Vein endothelial cell (primary cell): ENCODE measurements around the gene ATN1. TPM values are rescaled to one million over a fixed set of nuclear protein-coding genes. Genes with fewer than 3 reads are reported as not detected.

ENCODE experiments used
- small RNA-seq: library from RNA; depleted of rRNA; stranded (forward); fragments of <200 nt; gene quantifications from one replicate; pipeline ENCODE3, GENCODE V24; 2012
- total RNA-seq: library from RNA; depleted of rRNA; stranded (reverse); fragments of >200 nt; gene quantifications from 2 replicates; pipeline ENCODE4 v1.2.3, GENCODE V29; 2012

The ATN1 gene, protein sequence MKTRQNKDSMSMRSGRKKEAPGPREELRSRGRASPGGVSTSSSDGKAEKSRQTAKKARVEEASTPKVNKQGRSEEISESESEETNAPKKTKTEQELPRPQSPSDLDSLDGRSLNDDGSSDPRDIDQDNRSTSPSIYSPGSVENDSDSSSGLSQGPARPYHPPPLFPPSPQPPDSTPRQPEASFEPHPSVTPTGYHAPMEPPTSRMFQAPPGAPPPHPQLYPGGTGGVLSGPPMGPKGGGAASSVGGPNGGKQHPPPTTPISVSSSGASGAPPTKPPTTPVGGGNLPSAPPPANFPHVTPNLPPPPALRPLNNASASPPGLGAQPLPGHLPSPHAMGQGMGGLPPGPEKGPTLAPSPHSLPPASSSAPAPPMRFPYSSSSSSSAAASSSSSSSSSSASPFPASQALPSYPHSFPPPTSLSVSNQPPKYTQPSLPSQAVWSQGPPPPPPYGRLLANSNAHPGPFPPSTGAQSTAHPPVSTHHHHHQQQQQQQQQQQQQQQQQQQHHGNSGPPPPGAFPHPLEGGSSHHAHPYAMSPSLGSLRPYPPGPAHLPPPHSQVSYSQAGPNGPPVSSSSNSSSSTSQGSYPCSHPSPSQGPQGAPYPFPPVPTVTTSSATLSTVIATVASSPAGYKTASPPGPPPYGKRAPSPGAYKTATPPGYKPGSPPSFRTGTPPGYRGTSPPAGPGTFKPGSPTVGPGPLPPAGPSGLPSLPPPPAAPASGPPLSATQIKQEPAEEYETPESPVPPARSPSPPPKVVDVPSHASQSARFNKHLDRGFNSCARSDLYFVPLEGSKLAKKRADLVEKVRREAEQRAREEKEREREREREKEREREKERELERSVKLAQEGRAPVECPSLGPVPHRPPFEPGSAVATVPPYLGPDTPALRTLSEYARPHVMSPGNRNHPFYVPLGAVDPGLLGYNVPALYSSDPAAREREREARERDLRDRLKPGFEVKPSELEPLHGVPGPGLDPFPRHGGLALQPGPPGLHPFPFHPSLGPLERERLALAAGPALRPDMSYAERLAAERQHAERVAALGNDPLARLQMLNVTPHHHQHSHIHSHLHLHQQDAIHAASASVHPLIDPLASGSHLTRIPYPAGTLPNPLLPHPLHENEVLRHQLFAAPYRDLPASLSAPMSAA (N-terminal part only)
- total RNA-seq, result 14.9 and 17.3 TPM in 2 replicates

DNA sequence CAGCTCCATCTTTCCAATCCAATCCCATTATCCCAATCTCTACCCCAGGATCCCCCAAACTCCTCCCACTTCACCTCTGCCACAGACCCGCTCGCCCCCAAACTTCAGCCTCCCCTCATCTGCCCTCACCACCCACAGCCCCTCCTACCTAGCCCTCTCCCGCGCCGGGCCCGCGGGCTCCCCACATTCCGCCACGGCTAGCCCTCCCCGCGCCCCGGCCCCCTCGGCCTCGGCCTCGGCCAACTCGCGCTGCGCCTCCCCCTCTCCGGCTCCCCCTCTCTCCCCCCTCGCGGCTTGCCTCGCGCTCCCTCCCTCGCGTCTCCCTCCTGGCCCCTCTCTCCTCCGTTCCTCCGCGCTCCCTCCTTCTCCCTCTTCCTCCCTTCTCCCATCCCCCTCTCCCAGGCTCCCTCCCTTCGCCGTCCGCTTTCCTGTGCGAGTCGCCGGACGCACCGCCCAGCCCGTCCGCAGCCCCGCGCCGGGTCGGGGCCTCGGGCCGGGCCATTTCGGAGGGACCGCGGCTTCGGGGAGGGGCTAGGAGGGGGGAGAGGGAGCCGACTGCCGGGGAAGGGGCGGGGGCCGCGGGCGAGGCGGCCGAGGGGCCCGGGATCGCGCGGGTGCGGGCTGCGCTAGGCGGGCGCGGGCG, at the start of gene ATN1:
ATN1 (plus strand) TSS at position 581 of the 643 bp plus-strand sequence. CDS start 6,043 bp downstream, outside the sequence.

DNA sequence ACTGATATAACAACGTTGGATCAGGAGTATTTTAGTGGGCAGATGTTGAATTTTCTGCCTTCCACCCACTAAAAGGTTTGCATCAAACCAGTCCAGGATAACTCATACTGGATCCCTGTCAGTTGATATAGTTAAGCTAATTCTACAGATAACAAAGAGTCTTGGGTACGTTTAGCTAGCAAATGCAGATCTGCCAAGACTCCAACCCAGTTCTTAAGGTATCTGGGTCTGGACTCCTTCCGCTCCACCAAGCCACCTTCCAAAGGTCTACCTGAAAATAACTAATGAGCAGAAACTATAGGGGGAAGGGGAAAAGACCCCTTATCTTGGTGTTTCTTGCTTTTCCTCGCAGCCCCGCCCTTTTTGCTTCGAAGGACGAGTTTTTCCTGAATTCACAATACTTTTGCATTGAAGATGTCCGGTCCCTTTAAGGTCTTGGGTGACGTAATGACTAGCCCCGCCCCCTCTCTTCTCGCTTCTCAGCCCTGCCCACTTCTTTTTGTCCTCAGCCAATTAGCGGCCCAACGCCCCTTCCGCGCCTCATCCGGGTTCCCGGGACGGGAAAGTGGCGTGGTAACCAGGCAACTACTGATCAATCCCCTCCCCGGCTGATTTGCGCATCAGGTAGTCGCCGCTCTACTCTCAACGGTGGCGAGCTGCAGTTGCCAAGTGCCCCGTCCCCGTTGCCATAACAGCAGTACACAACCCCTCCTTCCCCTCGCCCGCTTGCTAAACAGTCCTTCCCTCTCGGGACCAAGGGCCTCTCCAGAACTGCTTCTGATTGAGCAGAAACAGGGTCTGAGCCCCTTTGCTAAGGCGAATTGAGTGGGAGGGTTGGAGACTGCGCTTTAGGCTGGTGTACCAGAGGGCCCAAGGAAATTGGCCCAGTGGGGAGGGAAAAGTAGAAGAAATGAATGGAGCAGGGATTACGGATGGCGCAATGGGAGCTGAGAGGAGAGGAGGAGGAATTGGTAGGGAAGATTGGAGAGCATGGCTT, 23.2 kb upstream of the ATN1 start, which contains the start of gene LRRC23:
LRRC23 (plus strand) TSS at position 543 of the 997 bp plus-strand sequence. CDS start 812 bp downstream, outside the sequence.

DNA sequence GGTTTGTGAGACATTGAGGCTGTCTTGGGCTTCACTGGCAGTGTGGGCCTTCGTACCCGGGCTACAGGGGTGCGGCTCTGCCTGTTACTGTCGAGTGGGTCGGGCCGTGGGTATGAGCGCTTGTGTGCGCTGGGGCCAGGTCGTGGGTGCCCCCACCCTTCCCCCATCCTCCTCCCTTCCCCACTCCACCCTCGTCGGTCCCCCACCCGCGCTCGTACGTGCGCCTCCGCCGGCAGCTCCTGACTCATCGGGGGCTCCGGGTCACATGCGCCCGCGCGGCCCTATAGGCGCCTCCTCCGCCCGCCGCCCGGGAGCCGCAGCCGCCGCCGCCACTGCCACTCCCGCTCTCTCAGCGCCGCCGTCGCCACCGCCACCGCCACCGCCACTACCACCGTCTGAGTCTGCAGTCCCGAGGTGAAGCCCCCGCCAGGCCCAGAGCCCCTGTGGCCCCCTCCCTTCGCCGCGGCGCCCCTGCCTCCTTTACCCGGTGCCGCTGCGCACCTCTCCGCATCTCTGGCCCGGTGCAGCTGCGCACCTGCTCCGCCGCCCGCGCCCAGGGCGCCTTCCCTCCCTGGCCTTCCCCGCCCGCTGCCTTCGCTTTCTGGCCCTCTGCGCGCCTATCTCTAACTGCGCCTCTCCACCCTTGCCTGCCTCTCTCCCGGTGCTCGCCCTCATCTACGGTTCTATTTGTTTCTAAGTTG, 13.4 kb upstream of the ATN1 start, which contains the start of gene ENO2:
ENO2 (plus strand) TSS at position 335 of the 701 bp plus-strand sequence. CDS start 1,253 bp downstream, outside the sequence.

DNA sequence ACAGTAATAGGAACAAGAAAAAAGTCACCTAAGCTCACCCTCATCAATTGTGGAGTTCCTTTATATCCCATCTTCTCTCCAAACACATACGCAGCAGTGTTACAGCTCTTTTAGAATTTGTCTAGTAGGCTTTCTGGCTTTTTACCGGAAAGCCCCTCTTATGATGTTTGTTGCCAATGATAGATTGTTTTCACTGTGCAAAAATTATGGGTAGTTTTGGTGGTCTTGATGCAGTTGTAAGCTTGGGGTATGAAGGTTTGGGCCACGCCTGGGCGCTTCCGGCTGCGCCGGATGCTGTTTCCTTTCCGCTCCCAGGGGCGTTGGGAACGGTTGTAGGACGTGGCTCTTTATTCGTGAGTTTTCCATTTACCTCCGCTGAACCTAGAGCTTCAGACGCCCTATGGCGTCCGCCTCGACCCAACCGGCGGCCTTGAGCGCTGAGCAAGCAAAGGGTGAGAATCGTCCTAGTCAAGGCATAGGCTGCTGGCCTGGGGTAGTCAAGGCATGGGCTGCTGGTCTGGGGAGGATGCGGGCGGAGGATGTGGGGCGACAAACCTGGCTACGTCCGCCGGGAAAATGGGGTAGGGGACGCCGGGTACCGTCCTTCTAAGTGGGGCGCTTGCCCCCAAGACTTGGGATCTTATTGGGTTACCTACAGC, 16.1 kb downstream of the ATN1 start, which contains the start of the genes C12orf57 and RNU7-1:
C12orf57 (plus strand) TSS at position 301 of the 659 bp plus-strand sequence; CDS start at position 401, 100 bp downstream.
RNU7-1 (plus strand) TSS at position 95 of the 659 bp plus-strand sequence.

DNA sequence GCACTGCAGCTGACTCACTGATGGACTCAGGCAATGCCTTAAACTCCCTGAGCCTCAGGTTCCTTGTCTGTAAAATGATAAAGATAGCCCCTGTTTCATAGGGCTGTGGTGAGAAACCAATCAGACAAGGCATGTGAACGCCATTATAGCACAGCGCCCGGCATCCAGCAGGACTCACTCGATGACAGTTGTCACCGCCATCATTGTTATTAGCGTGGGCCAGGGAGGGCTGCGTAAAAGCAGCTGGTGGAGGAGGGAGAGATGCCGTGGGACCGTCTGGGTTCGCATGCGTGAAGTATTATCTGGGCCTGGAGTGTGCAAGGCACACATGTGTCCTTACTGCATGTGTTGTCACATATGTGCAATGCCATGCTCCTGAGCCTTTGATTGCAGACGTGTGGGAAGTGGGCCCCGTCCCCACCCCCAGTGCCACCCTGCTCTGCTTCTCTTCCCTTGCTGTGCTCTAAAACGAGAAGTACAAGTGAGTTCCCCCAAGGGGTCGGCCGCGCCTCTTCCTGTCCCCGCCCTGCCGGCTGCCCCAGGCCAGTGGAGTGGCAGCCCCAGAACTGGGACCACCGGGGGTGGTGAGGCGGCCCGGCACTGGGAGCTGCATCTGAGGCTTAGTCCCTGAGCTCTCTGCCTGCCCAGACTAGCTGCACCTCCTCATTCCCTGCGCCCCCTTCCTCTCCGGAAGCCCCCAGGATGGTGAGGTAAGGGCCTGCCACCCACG, 23.2 kb downstream of the ATN1 start, which contains the start of gene PTPN6:
PTPN6 (plus strand) TSS at position 546 of the 730 bp plus-strand sequence; CDS start at position 703, 157 bp downstream.

Small RNAs within 50 kb of the gene (small RNA-seq; reads per million reads assigned to genes)
- gene MIR141, result 10.0 reads per million, percentile 96 among the genes with 10 or more reads in this experiment
- 156 reads per million, percentile 99 among the genes with 10 or more reads in this experiment for gene MIR200C
- not detected for gene RNU7-1
- gene SCARNA12, result 2.6 reads per million, percentile 85 among the genes with 10 or more reads in this experiment

Other genes starting within 250 kb of the ATN1 start
- 30.2 and 31.4 TPM in 2 replicates for gene ZNF384, start 238.6 kb upstream of the ATN1 start, total RNA-seq
- not detected in 2 replicates for gene PIANP, start 227.1 kb upstream of the ATN1 start, total RNA-seq
- gene COPS7A, start 203.9 kb upstream of the ATN1 start, total RNA-seq, result 42.5 and 45.7 TPM in 2 replicates
- 141 and 153 TPM in 2 replicates for gene MLF2, start 174.8 kb upstream of the ATN1 start, total RNA-seq
- 126 and 169 TPM in 2 replicates for gene PTMS, start 161.6 kb upstream of the ATN1 start, total RNA-seq
- gene LAG3, start 155.4 kb upstream of the ATN1 start, total RNA-seq, result 0.10 and 0.33 TPM in 2 replicates
- gene CD4, start 138.4 kb upstream of the ATN1 start, total RNA-seq, result not detected in 2 replicates
- 3.4 and 6.5 TPM in 2 replicates for gene GPR162, start 106.1 kb upstream of the ATN1 start, total RNA-seq
- gene P3H3, start 99.6 kb upstream of the ATN1 start, total RNA-seq, result 43.7 and 58.1 TPM in 2 replicates
- 2.6 and 2.9 TPM in 2 replicates for gene GNB3, start 87.0 kb upstream of the ATN1 start, total RNA-seq
- gene CDCA3, start 76.7 kb upstream of the ATN1 start, total RNA-seq, result 8.2 and 21.6 TPM in 2 replicates
- gene USP5, start 75.8 kb upstream of the ATN1 start, total RNA-seq, result 93.1 and 105 TPM in 2 replicates
- gene TPI1, start 60.4 kb upstream of the ATN1 start, total RNA-seq, result 757 and 836 TPM in 2 replicates
- gene SPSB2, start 54.7 kb upstream of the ATN1 start, total RNA-seq, result 3.3 and 4.3 TPM in 2 replicates
- gene LRRC23, start 23.1 kb upstream of the ATN1 start, total RNA-seq, result 2.5 and 2.9 TPM in 2 replicates
- 3.1 and 5.6 TPM in 2 replicates for gene ENO2, start 13.4 kb upstream of the ATN1 start, total RNA-seq
- not detected in 2 replicates for gene RNU7-1, start 15.9 kb downstream of the ATN1 start, total RNA-seq
- 62.0 and 91.1 TPM in 2 replicates for gene C12orf57, start 16.1 kb downstream of the ATN1 start, total RNA-seq
- 1.2 and 2.0 TPM in 2 replicates for gene PTPN6, start 23.4 kb downstream of the ATN1 start, total RNA-seq
- 257 and 283 TPM in 2 replicates for gene PHB2, start 42.7 kb downstream of the ATN1 start, total RNA-seq
- 31.0 and 36.5 TPM in 2 replicates for gene EMG1, start 43.0 kb downstream of the ATN1 start, total RNA-seq
- gene LPCAT3, start 90.5 kb downstream of the ATN1 start, total RNA-seq, result 7.8 and 13.4 TPM in 2 replicates
- gene C1S, start 132.8 kb downstream of the ATN1 start, total RNA-seq, result 0.48 and 0.98 TPM in 2 replicates
- gene C1R, start 164.5 kb downstream of the ATN1 start, total RNA-seq, result 0.65 and 1.1 TPM in 2 replicates
- gene C1RL, start 181.3 kb downstream of the ATN1 start, total RNA-seq, result 26.7 and 40.5 TPM in 2 replicates
- gene RBP5, start 200.9 kb downstream of the ATN1 start, total RNA-seq, result not detected in 2 replicates
- 22.8 and 30.4 TPM in 2 replicates for gene CLSTN3, start 202.4 kb downstream of the ATN1 start, total RNA-seq